Activated CD8-positive, alpha-beta T cell treated with anti-CD3 and anti-CD28 coated beads, Interleukin-2, amount 10 ng/mL, durations not matched to agents 7 days and 5 days (primary cell): Measurements from ENCODE around the gene IMMP2L. TPM values are rescaled to one million over a fixed set of nuclear protein-coding genes. Genes with fewer than 3 reads are reported as not detected.

Source experiments
- ATAC-seq: fragments of 150-1000 bp; cut with Tn5 transposase; one replicate; pipeline ENCODE4 v1.10.0; 2021; ENCODE audit warnings: moderate library complexity
- CTCF ChIA-PET: fragments of 350-600 bp; sonication (Branson Sonifier 250); formaldehyde crosslinking; loops from one replicate; lab custom pipeline; 2021; ENCODE audit warnings: antibody characterized with exemption; lab: Charles Lee
- POLR2A ChIA-PET: fragments of 350-600 bp; sonication (Branson Sonifier 250); formaldehyde crosslinking; loops from one replicate; lab custom pipeline; 2021; ENCODE audit warnings: antibody characterized with exemption; lab: Charles Lee
- DNase-seq: peaks from one replicate; pipeline ENCODE4 v3.0.0-alpha.2; 2020
- H3K27ac Mint-ChIP-seq: one replicate; pipeline ENCODE4 v1.8.0; 2021; ENCODE audit warnings: mild to moderate bottlenecking, mixed read lengths
- H3K27me3 Mint-ChIP-seq: one replicate; pipeline ENCODE4 v1.8.0; 2021; ENCODE audit warnings: low read depth, mixed read lengths
- H3K36me3 Mint-ChIP-seq: one replicate; pipeline ENCODE4 v1.8.0; 2021; ENCODE audit warnings: low read depth, mixed read lengths
- H3K4me1 Mint-ChIP-seq: one replicate; pipeline ENCODE4 v1.8.0; 2021; ENCODE audit warnings: low read depth, mixed read lengths
- H3K4me3 Mint-ChIP-seq: one replicate; pipeline ENCODE4 v1.8.0; 2021; ENCODE audit warnings: mild to moderate bottlenecking, mixed read lengths
- H3K9me3 Mint-ChIP-seq: one replicate; pipeline ENCODE4 v1.8.0; 2022; ENCODE audit warnings: mixed read lengths; ENCODE audit not compliant: insufficient read depth
- total RNA-seq, 2 experiments: library from RNA; stranded (reverse); gene quantifications; one replicate each; pipeline ENCODE4 v1.2.3, GENCODE V29; 2021

IMMP2L gene
- total RNA-seq, 2 experiments from 2014 or later, result 7.1 to 9.7 TPM

DNA sequence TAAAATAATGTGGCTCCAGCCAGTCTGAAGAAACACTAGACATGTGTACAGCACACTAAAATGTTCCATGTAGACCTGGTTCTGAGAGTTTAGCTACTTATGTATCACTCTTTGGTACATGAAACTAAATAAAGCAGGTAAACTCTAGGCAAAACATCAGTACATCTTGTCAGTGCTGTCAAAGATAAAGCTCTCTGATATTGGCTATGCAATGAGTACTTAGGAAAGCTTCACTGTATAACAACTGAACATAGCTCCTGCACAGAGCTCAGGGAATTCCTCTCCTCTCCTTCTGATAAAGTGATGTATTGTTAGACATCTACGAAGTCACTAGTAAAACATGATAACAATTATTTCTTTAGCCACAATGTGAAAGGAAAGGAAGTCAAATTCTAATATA, 467.9 kb downstream of the IMMP2L start:
- Mint-ChIP-seq H3K27me3 (no peaks in the 10 kb centered on the region), H3K4me1 (peaks cover 34% of the 10 kb centered on the region), H3K4me3 (peak overlapping the region; percentile 95), H3K36me3 (peaks cover 82% of the 10 kb centered on the region), H3K27ac (peak overlapping the region; percentile 94), H3K9me3 (no peaks in the 10 kb centered on the region)
- ChIA-PET POLR2A (interaction anchor here (0.6 to 6.5 kb wide), 6 partner anchors 10 to 393 kb away, joined by 3 to 106 read pairs (median 4); no protein-coding TSS in a partner anchor), CTCF (interaction anchor here (0.7 to 4.0 kb wide), 10 partner anchors 8 to 499 kb away, joined by 3 to 19 read pairs (median 4); no protein-coding TSS in a partner anchor)
- DNase-seq (no peak), ATAC-seq (no peak)

DNA sequence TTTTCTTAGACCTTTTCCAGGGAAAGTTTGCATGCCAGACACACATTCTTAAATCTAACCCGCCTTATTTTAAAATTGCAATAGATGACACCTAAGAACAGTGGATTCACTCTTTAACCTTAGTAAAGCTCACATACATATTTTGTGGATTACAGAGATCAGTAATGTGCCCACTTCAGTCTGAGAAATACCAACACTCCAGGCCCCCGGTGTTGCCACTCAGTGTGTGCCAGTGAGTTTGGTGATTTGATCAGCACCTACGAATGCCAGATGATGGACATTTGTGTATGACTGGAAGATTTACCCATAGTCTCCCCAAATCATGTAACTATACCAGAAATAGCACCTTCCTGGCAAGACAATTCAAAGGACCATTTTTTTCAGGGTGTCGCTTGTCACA, 468.8 kb downstream of the IMMP2L start:
- no peak for DNase-seq
- CTCF ChIA-PET, result interaction anchor here (1.3 to 4.0 kb wide), 3 partner anchors 10 to 17 kb away, joined by 6 to 19 read pairs (median 15); no protein-coding TSS in a partner anchor
- peak overlapping the region; percentile 94 for H3K27ac Mint-ChIP-seq
- peaks cover 73% of the 10 kb centered on the region for H3K36me3 Mint-ChIP-seq
- no peaks in the 10 kb centered on the region for H3K9me3 Mint-ChIP-seq
- H3K4me3 Mint-ChIP-seq, result peak overlapping the region; percentile 95
- no peaks in the 10 kb centered on the region for H3K27me3 Mint-ChIP-seq
- H3K4me1 Mint-ChIP-seq, result peaks cover 32% of the 10 kb centered on the region
- POLR2A ChIA-PET, result interaction anchor here (0.6 to 6.5 kb wide), 7 partner anchors 9 to 106 kb away, joined by 3 to 106 read pairs (median 5); no protein-coding TSS in a partner anchor
- ATAC-seq, result no peak

DNA sequence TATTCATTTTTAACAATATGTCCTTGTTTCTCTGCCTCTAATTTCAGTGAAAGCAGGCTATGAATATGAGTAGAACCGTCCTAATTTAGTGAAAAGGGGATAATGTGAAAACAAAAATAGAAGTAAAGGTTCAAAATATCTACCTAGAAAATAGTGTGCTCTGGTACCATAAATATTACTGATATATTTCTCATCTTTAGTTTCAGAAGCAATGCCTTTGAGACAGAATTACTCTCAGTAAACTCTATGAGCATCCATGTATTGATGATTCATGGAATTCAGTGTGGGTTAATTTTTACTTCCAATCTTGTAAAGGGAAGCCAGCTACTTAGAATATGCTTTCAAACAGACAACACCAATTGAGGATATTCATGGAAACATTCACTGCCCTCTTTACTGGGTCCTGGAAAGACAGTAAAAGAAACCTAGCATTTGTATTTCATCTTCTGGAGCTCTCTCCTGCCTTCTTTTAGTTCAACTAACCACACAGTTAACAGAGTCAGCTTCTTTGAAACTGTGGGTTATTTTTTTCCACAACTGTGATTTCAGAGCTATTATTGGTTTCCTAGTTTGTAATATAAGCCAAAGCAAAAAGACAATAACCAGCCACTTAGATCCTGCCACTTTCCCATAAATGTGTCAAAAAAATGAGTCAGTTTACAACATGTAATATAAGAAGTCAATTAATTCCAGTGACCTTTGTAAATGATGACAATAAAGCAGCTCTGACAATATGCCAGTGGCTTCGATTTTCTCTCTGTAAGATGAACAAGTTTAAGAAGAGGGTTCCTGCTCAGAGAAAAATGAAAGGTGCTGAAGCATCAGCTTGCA, 469.7 kb downstream of the IMMP2L start:
- no peaks in the 10 kb centered on the region for H3K27me3 Mint-ChIP-seq

DNA sequence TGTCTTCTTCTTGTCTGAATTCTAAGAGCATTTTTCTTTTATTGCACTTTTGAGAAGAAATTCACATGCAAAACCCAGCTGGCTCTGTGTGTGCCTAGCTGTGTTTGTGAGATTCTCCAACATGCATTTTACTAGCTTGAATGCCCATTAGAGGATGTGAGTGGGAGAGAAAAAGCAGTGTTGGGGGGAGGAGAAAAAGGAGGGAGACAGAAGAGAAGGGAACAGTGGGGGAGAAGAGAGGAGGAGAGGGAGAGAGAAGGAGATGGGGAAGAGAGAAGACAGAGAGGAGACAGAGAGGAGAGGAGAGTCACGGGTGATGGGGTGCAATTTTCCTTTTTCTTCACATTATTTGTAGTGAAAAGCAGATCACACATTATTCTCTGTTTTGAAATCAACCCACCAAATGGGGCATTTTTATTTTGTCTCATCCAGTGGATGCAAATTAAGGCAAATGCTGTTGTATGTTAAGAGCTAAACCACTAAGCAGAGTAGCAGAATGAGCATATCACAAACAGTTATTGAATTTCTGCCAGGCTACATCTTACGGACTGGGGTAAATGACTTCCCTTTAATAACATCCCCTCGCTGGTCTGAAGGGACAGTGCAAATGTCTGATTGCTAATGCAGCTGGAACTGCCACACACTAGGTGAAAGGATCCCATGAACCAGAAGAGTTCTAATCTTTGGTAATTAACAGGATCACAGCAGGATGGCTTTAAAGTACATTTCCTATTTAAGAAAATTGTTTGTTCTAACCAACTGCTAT, 470.5 kb downstream of the IMMP2L start:
- ATAC-seq (no peak), DNase-seq (no peak)
- Mint-ChIP-seq H3K36me3 (peaks cover 61% of the 10 kb centered on the region), H3K27me3 (no peaks in the 10 kb centered on the region), H3K27ac (peak overlapping the region; percentile 94), H3K9me3 (no peaks in the 10 kb centered on the region), H3K4me3 (peak overlapping the region; percentile 95), H3K4me1 (peaks cover 39% of the 10 kb centered on the region)
- CTCF ChIA-PET, result interaction anchor here (0.6 to 4.0 kb wide), 13 partner anchors 8 to 201 kb away, joined by 3 to 19 read pairs (median 4); no protein-coding TSS in a partner anchor
- POLR2A ChIA-PET, result interaction anchor here (0.6 to 6.5 kb wide), 17 partner anchors 9 to 441 kb away, joined by 3 to 106 read pairs (median 5); no protein-coding TSS in a partner anchor

More for the DNA sequence above, 469.7 kb downstream of the IMMP2L start:
- DNase-seq (no peak), ATAC-seq (no peak)
- Mint-ChIP-seq H3K36me3 (peaks cover 68% of the 10 kb centered on the region), H3K27ac (peak overlapping the region; percentile 94), H3K9me3 (no peaks in the 10 kb centered on the region), H3K4me3 (peak overlapping the region; percentile 95), H3K4me1 (peaks cover 38% of the 10 kb centered on the region)
- ChIA-PET CTCF (interaction anchor here (0.7 to 4.0 kb wide), 9 partner anchors 9 to 202 kb away, joined by 3 to 19 read pairs (median 4); no protein-coding TSS in a partner anchor), POLR2A (interaction anchor here (0.9 to 6.5 kb wide), 9 partner anchors 10 to 168 kb away, joined by 3 to 106 read pairs (median 5); no protein-coding TSS in a partner anchor)

DNA sequence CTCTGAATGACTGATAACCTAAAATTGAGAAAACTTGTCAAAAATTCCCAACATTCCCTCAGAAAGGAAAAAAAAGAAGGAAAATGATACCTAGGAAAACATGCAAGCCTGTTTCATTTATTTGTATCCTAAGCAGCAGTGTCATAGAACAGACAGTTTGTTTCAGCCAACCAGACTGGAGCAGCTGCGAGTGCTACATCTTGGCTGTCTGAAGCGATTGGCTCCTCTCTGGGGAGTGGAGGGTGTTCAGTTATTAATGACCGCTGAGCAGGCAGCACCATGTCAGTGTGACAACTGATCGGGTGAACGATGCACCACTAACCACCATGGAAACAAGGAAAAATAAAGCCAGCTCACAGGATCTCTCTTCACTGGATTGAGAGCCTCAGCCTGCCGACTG, 471.4 kb downstream of the IMMP2L start, which contains the start of gene LRRN3:
TSS of gene LRRN3 (plus strand) at position 282 of the 400 bp plus-strand sequence. CDS start 31,646 bp downstream, outside the sequence.
- Mint-ChIP-seq H3K4me1 (peaks cover 42% of the 10 kb centered on the region), H3K36me3 (peaks cover 56% of the 10 kb centered on the region), H3K4me3 (peak within 1 kb of the TSS; percentile 95), H3K9me3 (no peaks in the 10 kb centered on the region), H3K27ac (peak within 1 kb of the TSS; percentile 94), H3K27me3 (no peaks in the 10 kb centered on the region)
- ChIA-PET POLR2A (interaction anchor here (0.6 to 6.5 kb wide), 13 partner anchors 8 to 117 kb away, joined by 3 to 106 read pairs (median 4); no protein-coding TSS in a partner anchor), CTCF (interaction anchor here (0.6 to 4.0 kb wide), 14 partner anchors 7 to 175 kb away, joined by 3 to 19 read pairs (median 4); no protein-coding TSS in a partner anchor)
- DNase-seq (peak; percentile 86), ATAC-seq (peak; percentile 90)

DNA sequence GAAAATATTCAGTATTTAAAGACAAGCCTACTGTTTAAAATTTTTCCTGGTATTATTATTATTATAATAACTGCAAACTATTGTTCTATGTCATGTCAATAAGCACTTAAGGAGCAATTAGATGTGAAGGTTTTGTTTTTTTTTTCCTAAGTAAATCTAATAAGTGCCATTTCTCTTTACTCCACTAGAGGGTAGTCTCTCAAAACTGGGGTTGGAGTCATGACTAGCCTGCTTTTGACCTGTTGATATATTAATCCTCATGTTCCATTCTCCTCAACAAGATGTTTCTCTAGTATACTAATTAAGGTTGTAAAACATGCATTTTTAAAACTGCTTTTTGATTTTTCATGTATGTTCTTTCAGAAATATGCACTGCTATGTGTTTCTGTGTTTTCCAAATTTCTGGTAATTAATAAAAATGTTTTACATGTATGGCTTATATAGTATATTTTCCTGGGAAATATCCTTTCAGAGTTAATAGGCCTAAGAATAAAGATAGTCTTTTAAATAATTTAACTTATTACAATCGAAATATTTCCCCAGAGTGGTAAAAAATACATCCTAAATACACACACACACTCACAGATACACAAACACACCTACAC, 472.4 kb downstream of the IMMP2L start:
- no peaks in the 10 kb centered on the region for H3K9me3 Mint-ChIP-seq
- peaks cover 47% of the 10 kb centered on the region for H3K4me1 Mint-ChIP-seq
- H3K27ac Mint-ChIP-seq, result no peak overlapping the region
- ATAC-seq, result no peak
- ChIA-PET POLR2A (interaction anchor here (0.8 to 6.5 kb wide), 3 partner anchors 7 to 70 kb away, joined by 5 to 106 read pairs (median 34); no protein-coding TSS in a partner anchor), CTCF (interaction anchor here (0.9 to 2.2 kb wide), 8 partner anchors 9 to 494 kb away, joined by 3 to 10 read pairs (median 4); no protein-coding TSS in a partner anchor)
- H3K36me3 Mint-ChIP-seq, result peaks cover 54% of the 10 kb centered on the region
- peak overlapping the region; percentile 95 for H3K4me3 Mint-ChIP-seq
- DNase-seq, result no peak
- no peaks in the 10 kb centered on the region for H3K27me3 Mint-ChIP-seq

DNA sequence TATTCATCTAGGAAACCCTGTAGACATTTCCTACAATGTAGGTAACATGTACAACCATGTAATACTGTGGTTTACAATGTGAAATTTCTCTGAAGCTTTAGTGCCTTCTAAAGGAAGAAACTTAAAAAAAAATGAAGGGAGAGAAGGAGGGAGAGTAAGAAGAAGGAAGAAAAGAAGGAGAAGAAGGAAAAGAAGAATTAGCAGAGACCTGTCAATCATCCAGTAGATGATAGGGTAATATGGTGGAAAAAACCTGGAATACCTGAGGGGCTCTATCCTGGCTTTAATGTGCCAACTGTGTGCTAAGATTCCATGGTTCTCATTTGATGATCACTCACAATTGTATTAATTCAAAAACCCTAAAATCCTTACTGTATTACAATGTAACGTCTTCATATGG, 474.0 kb downstream of the IMMP2L start:
- Mint-ChIP-seq H3K27ac (peak overlapping the region; percentile 85), H3K4me3 (peak overlapping the region; percentile 47), H3K9me3 (no peaks in the 10 kb centered on the region), H3K27me3 (no peaks in the 10 kb centered on the region), H3K4me1 (peaks cover 60% of the 10 kb centered on the region), H3K36me3 (peaks cover 42% of the 10 kb centered on the region)
- ATAC-seq, result no peak
- POLR2A ChIA-PET, result interaction anchor here (0.5 kb wide), 1 partner anchor 61 kb away, joined by 3 read pairs; no protein-coding TSS in a partner anchor
- CTCF ChIA-PET, result no interaction called here
- no peak for DNase-seq

DNA sequence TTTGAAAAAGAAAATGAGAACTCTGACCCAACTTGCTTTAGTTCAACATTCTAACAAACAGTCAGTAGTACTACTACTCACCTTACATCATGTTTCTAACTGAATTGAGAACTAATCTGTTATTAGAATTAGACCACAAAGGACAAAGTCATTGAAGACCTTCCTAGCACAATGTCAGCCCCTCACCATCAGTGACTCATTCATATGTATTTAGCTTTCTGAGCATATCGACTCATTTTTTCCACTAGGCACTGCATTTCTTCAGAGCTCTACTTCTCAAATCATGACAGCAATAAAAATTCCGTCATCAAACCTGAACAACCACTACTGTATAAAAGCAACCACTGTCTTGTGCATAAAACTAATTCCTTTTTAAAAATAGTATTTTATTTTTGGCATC, 475.8 kb downstream of the IMMP2L start:
- peaks cover 26% of the 10 kb centered on the region for H3K36me3 Mint-ChIP-seq
- DNase-seq (no peak), ATAC-seq (peak; percentile 2)
- peak overlapping the region; percentile 90 for H3K27ac Mint-ChIP-seq
- peak overlapping the region; percentile 41 for H3K4me3 Mint-ChIP-seq
- no peaks in the 10 kb centered on the region for H3K9me3 Mint-ChIP-seq
- no peaks in the 10 kb centered on the region for H3K27me3 Mint-ChIP-seq
- peaks cover 76% of the 10 kb centered on the region for H3K4me1 Mint-ChIP-seq
- POLR2A ChIA-PET, result interaction anchor here (0.6 to 1.6 kb wide), 3 partner anchors 10 to 57 kb away, joined by 3 to 8 read pairs (median 5); no protein-coding TSS in a partner anchor
- CTCF ChIA-PET, result interaction anchor here (1.0 to 2.2 kb wide), 6 partner anchors 9 to 92 kb away, joined by 3 to 9 read pairs (median 4); no protein-coding TSS in a partner anchor

DNA sequence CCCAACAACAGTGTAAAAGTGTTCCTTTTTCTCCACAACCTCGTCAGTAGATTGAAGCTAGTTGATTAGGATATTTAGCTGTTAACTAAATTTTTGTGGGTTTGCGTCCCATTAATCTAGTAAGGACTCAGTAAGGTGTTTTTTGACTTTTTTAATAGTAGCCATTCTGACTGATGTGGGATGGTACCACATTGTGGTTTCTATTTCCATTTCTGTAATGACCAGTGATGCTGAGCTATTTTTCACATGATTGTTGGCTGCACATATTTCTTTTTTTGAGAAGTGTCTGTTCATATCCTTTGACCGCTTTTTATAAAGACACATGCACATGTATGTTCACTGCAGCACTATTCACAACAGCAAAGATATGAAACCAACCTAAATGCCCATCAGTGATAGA, 476.9 kb downstream of the IMMP2L start:
- ChIA-PET CTCF (interaction anchor here (1.7 kb wide), 1 partner anchor 10 kb away, joined by 15 read pairs; no protein-coding TSS in a partner anchor), POLR2A (interaction anchor here (1.2 to 5.6 kb wide), 2 partner anchors 8 to 56 kb away, joined by 3 to 106 read pairs; partner anchors contain the start of gene LRRN3)
- no peaks in the 10 kb centered on the region for H3K9me3 Mint-ChIP-seq
- peak overlapping the region; percentile 93 for H3K27ac Mint-ChIP-seq
- no peaks in the 10 kb centered on the region for H3K27me3 Mint-ChIP-seq
- DNase-seq (no peak), ATAC-seq (no peak)
- peaks cover 82% of the 10 kb centered on the region for H3K4me1 Mint-ChIP-seq
- peaks cover 19% of the 10 kb centered on the region for H3K36me3 Mint-ChIP-seq
- H3K4me3 Mint-ChIP-seq, result peak overlapping the region; percentile 26

DNA sequence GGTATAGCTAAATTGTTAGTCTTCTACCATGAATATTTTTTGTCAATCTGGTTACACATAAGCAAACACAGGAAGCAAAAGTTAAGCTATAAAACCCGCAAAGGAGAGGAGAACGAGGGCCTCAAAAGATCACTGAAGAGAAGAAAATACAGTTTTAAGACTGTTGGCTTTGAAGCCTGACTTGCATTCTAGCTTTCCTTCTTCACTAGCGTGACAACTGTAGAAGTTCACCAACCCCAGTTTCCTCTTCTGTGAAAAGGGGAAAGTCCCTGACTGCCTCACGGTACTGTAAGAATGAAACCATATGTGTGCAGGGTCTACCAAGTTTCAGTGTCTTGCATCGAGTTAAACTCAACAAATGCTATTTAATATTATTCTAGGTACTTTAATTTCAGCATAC, 478.9 kb downstream of the IMMP2L start:
- Mint-ChIP-seq H3K9me3 (no peaks in the 10 kb centered on the region), H3K27me3 (no peaks in the 10 kb centered on the region), H3K27ac (peak overlapping the region; percentile 93), H3K4me3 (peak overlapping the region; percentile 69), H3K36me3 (peaks cover 25% of the 10 kb centered on the region), H3K4me1 (peaks cover 76% of the 10 kb centered on the region)
- peak; percentile 86 for DNase-seq
- peak; percentile 88 for ATAC-seq
- ChIA-PET CTCF (interaction anchor here (0.7 to 2.6 kb wide), 19 partner anchors 8 to 487 kb away, joined by 3 to 15 read pairs (median 4); no protein-coding TSS in a partner anchor), POLR2A (interaction anchor here (0.7 to 5.6 kb wide), 14 partner anchors 9 to 106 kb away, joined by 3 to 106 read pairs (median 4); partner anchors contain the start of gene LRRN3)
